ENCODE measurements around the gene MAGEA3. TPM values are rescaled to one million over a fixed set of nuclear protein-coding genes. Genes with fewer than 3 reads are reported as not detected.
"Not testable (repeated sequence)": the region's sequence is repeated elsewhere in the genome, so short reads cannot be mapped to it uniquely, and the experiment has no call there.

MAGEA3 gene
- total RNA-seq, 1 experiment from 2014 or later = not detected

- CTCF ChIA-PET = no interaction called here
- intact Hi-C loops (cut with micrococcal nuclease; ENCODE audit: unreplicated experiment) = no loop called here
- no peak overlapping the region for H3K27ac ChIP-seq (ENCODE audit: low read depth, low read length, poor library complexity, severe bottlenecking)
- no peak for DNase-seq (ENCODE audit: low spot score)
- H3K9me3 ChIP-seq (ENCODE audit: low read depth, low read length, poor library complexity, severe bottlenecking) = no peaks in the 10 kb centered on the region
- no peak overlapping the region for H3K4me3 ChIP-seq (ENCODE audit: low read depth, low read length, poor library complexity, severe bottlenecking)
- POLR2A ChIA-PET (ENCODE audit: low non-redundant PET) = no interaction called here
- H3K36me3 ChIP-seq (ENCODE audit: insufficient read depth, low read length, poor library complexity, severe bottlenecking) = no peaks in the 10 kb centered on the region
- H3K4me1 ChIP-seq (ENCODE audit: insufficient read depth, low read length, poor library complexity, severe bottlenecking) = no peaks in the 10 kb centered on the region
- no peak for TF ChIP-seq EZH2 (IDR thresholded peaks at IDR 0.05; ENCODE audit: borderline replicate concordance, low read depth, low read length, poor library complexity, severe bottlenecking)
- BruUV-seq (replicated peaks) = no TSS peak
- no peaks in the 10 kb centered on the region for H3K27me3 ChIP-seq (replicated peaks; ENCODE audit: insufficient read depth, low read depth, low read length, poor library complexity)
Observed at GRCh38 chrX:152674135-152674534, 24.5 kb upstream of the MAGEA3 start.

GRCh38 chrX:152674652-152675051 lies 23.9 kb upstream of the MAGEA3 start:
- H3K36me3 ChIP-seq (ENCODE audit: insufficient read depth, low read length, poor library complexity, severe bottlenecking); BruUV-seq (replicated peaks); intact Hi-C loops (cut with micrococcal nuclease; ENCODE audit: unreplicated experiment); H3K27me3 ChIP-seq (replicated peaks; ENCODE audit: insufficient read depth, low read depth, low read length, poor library complexity); H3K4me1 ChIP-seq (ENCODE audit: insufficient read depth, low read length, poor library complexity, severe bottlenecking); H3K9me3 ChIP-seq (ENCODE audit: low read depth, low read length, poor library complexity, severe bottlenecking); DNase-seq (ENCODE audit: low spot score); H3K4me3 ChIP-seq (ENCODE audit: low read depth, low read length, poor library complexity, severe bottlenecking); H3K27ac ChIP-seq (ENCODE audit: low read depth, low read length, poor library complexity, severe bottlenecking); CTCF ChIA-PET; POLR2A ChIA-PET (ENCODE audit: low non-redundant PET): not testable (repeated sequence)

- H3K4me3 ChIP-seq (ENCODE audit: low read depth, low read length, poor library complexity, severe bottlenecking); BruUV-seq (replicated peaks); CTCF ChIA-PET; H3K36me3 ChIP-seq (ENCODE audit: insufficient read depth, low read length, poor library complexity, severe bottlenecking); POLR2A ChIA-PET (ENCODE audit: low non-redundant PET); H3K27ac ChIP-seq (ENCODE audit: low read depth, low read length, poor library complexity, severe bottlenecking); H3K4me1 ChIP-seq (ENCODE audit: insufficient read depth, low read length, poor library complexity, severe bottlenecking); H3K9me3 ChIP-seq (ENCODE audit: low read depth, low read length, poor library complexity, severe bottlenecking); intact Hi-C loops (cut with micrococcal nuclease; ENCODE audit: unreplicated experiment); DNase-seq (ENCODE audit: low spot score); H3K27me3 ChIP-seq (replicated peaks; ENCODE audit: insufficient read depth, low read depth, low read length, poor library complexity): not testable (repeated sequence)
Observed at GRCh38 chrX:152681012-152681411, 17.6 kb upstream of the MAGEA3 start.

- intact Hi-C loops (cut with micrococcal nuclease; ENCODE audit: unreplicated experiment); DNase-seq (ENCODE audit: low spot score); H3K9me3 ChIP-seq (ENCODE audit: low read depth, low read length, poor library complexity, severe bottlenecking); CTCF ChIA-PET; H3K4me1 ChIP-seq (ENCODE audit: insufficient read depth, low read length, poor library complexity, severe bottlenecking); H3K27ac ChIP-seq (ENCODE audit: low read depth, low read length, poor library complexity, severe bottlenecking); H3K36me3 ChIP-seq (ENCODE audit: insufficient read depth, low read length, poor library complexity, severe bottlenecking); POLR2A ChIA-PET (ENCODE audit: low non-redundant PET); H3K27me3 ChIP-seq (replicated peaks; ENCODE audit: insufficient read depth, low read depth, low read length, poor library complexity); H3K4me3 ChIP-seq (ENCODE audit: low read depth, low read length, poor library complexity, severe bottlenecking); BruUV-seq (replicated peaks): not testable (repeated sequence)
Observed at GRCh38 chrX:152700390-152700789, 1.8 kb downstream of the MAGEA3 start.

GRCh38 chrX:152706500-152706899 lies 7.9 kb downstream of the MAGEA3 start:
- H3K27me3 ChIP-seq (replicated peaks; ENCODE audit: insufficient read depth, low read depth, low read length, poor library complexity); DNase-seq (ENCODE audit: low spot score); H3K4me3 ChIP-seq (ENCODE audit: low read depth, low read length, poor library complexity, severe bottlenecking); CTCF ChIA-PET; intact Hi-C loops (cut with micrococcal nuclease; ENCODE audit: unreplicated experiment); H3K27ac ChIP-seq (ENCODE audit: low read depth, low read length, poor library complexity, severe bottlenecking); H3K36me3 ChIP-seq (ENCODE audit: insufficient read depth, low read length, poor library complexity, severe bottlenecking); BruUV-seq (replicated peaks); H3K4me1 ChIP-seq (ENCODE audit: insufficient read depth, low read length, poor library complexity, severe bottlenecking); POLR2A ChIA-PET (ENCODE audit: low non-redundant PET); H3K9me3 ChIP-seq (ENCODE audit: low read depth, low read length, poor library complexity, severe bottlenecking): not testable (repeated sequence)

- H3K36me3 ChIP-seq (ENCODE audit: insufficient read depth, low read length, poor library complexity, severe bottlenecking); POLR2A ChIA-PET (ENCODE audit: low non-redundant PET); H3K9me3 ChIP-seq (ENCODE audit: low read depth, low read length, poor library complexity, severe bottlenecking); CTCF ChIA-PET; H3K4me1 ChIP-seq (ENCODE audit: insufficient read depth, low read length, poor library complexity, severe bottlenecking); intact Hi-C loops (cut with micrococcal nuclease; ENCODE audit: unreplicated experiment); BruUV-seq (replicated peaks); DNase-seq (ENCODE audit: low spot score); H3K27ac ChIP-seq (ENCODE audit: low read depth, low read length, poor library complexity, severe bottlenecking); H3K4me3 ChIP-seq (ENCODE audit: low read depth, low read length, poor library complexity, severe bottlenecking); H3K27me3 ChIP-seq (replicated peaks; ENCODE audit: insufficient read depth, low read depth, low read length, poor library complexity): not testable (repeated sequence)
Observed at GRCh38 chrX:152709173-152709572, 10.6 kb downstream of the MAGEA3 start, which contains the start of gene CSAG2. Gene CSAG2, minus strand, starts transcription at chrX:152709273. Its CDS starts 161 bp downstream, at chrX:152709112.

GRCh38 chrX:152713195-152713594 lies 14.6 kb downstream of the MAGEA3 start:
- H3K27ac ChIP-seq (ENCODE audit: low read depth, low read length, poor library complexity, severe bottlenecking); H3K27me3 ChIP-seq (replicated peaks; ENCODE audit: insufficient read depth, low read depth, low read length, poor library complexity); POLR2A ChIA-PET (ENCODE audit: low non-redundant PET); H3K9me3 ChIP-seq (ENCODE audit: low read depth, low read length, poor library complexity, severe bottlenecking); H3K36me3 ChIP-seq (ENCODE audit: insufficient read depth, low read length, poor library complexity, severe bottlenecking); H3K4me3 ChIP-seq (ENCODE audit: low read depth, low read length, poor library complexity, severe bottlenecking); DNase-seq (ENCODE audit: low spot score); CTCF ChIA-PET; intact Hi-C loops (cut with micrococcal nuclease; ENCODE audit: unreplicated experiment); BruUV-seq (replicated peaks); H3K4me1 ChIP-seq (ENCODE audit: insufficient read depth, low read length, poor library complexity, severe bottlenecking): not testable (repeated sequence)

Measured in A673 (cell line).